GM12801 (cell line): ENCODE data around the gene SRSF12.

ENCODE experiments used
- TF ChIP-seq, protein P1 (sequence below): IDR thresholded peaks from one replicate; pipeline ENCODE4 v1.5.1; 2011; ENCODE audit warnings: control low read depth; ENCODE audit not compliant: insufficient read length; ENCODE audit errors: extremely low read depth

Gene SRSF12

DNA sequence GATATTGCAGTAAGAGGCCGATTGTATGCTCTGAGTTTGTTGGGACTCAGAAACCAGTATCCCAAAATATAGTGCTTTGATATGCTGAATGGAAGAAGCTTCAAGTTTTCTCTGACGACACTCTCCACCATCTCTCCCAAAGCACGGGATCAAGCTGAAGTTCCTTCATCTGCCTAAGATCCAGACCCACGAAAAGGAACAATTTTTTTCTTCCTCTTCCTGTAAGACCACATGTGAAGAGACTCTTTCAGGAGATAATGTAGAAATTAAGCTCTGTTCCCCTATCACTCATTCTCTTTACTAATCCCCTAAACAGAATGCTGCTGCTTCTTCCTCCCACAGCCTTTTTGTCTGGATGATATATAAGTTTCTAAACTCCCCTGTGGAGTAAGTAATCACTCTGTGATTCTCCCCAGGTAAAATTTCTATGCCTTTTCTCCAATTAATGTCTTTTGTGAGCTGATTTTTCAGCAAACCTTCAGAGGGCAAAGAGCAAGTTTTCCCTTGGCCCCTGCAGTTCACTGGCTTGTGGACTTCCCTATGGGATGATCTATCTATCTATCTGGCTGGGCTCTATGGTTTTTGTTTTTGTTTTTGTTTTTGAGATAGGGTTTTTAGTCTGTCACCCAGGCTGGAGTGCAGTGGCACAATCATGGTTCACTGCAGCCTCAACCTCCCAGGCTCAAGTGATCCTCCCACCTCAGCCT lies 50.8 kb downstream of the SRSF12 start:
- TF ChIP-seq, protein P1, sequence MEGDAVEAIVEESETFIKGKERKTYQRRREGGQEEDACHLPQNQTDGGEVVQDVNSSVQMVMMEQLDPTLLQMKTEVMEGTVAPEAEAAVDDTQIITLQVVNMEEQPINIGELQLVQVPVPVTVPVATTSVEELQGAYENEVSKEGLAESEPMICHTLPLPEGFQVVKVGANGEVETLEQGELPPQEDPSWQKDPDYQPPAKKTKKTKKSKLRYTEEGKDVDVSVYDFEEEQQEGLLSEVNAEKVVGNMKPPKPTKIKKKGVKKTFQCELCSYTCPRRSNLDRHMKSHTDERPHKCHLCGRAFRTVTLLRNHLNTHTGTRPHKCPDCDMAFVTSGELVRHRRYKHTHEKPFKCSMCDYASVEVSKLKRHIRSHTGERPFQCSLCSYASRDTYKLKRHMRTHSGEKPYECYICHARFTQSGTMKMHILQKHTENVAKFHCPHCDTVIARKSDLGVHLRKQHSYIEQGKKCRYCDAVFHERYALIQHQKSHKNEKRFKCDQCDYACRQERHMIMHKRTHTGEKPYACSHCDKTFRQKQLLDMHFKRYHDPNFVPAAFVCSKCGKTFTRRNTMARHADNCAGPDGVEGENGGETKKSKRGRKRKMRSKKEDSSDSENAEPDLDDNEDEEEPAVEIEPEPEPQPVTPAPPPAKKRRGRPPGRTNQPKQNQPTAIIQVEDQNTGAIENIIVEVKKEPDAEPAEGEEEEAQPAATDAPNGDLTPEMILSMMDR: no peak

DNA sequence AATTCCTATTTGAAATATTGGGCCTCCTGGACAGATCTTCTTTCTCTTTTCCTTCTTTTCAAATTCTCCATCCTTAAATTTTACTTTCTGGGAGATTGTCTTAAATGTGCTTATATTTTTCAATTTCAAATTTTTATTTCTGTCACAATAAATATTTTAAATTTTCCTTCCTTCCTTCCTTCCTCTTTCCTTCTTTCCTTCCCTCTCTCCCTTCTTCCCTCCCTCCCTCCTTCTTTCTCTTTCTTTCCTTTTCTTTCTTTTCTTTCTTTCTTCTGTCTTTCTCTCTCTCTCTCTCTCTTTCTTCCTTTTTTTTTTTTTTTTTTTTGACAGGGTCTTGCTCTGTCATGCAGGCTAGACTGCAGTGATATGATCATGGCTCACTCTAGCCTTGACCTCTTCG lies 54.0 kb downstream of the SRSF12 start:
- TF ChIP-seq, protein P1: no peak

DNA sequence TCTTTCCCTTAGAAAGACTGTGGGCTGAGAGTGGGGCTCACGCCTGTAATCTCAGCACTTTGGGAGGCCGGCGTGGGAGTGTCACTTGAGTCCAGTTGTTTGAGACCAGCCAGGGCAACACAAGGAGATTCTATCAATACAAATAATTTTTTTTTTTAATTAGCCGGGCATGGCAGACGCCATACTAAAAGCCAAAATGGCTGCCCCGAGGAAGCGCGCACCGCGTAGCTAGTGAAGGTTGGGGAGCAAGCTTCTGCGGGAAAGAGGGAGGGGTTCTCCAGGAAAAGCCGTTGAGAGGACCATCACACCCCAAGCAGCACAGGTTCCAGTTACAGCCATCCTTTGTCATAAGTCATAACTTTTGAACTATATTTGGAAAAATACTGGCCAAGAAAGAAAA lies 58.6 kb downstream of the SRSF12 start:
- TF ChIP-seq, protein P1: no peak

GRCh38 chr6:89058627-89059026 lies 59.2 kb downstream of the SRSF12 start:
- TF ChIP-seq, protein P1: no peak

GRCh38 chr6:89057759-89058158 lies 60.1 kb downstream of the SRSF12 start:
- TF ChIP-seq, protein P1: no peak

DNA sequence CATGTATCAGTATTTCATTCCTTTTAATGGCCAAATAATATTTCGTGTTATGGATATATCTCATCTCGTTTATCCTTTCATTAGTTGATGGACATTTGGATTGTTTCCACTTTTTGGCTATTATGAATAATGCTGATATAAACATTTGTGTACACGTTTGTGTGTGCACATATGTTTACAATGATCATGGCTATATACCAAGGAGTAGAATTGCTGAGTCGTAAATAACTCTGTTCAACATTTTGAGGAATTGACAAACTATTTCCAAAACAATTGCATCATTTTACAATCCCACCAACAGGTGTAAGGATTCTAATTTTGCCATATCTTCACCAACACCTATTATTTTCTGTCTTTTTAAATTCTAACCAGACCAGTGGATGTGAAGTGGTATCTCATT lies 63.7 kb downstream of the SRSF12 start:
- TF ChIP-seq, protein P1: no peak

- TF ChIP-seq, protein P1: no peak
Measured at GRCh38 chr6:89051676-89052075, 66.2 kb downstream of the SRSF12 start.

DNA sequence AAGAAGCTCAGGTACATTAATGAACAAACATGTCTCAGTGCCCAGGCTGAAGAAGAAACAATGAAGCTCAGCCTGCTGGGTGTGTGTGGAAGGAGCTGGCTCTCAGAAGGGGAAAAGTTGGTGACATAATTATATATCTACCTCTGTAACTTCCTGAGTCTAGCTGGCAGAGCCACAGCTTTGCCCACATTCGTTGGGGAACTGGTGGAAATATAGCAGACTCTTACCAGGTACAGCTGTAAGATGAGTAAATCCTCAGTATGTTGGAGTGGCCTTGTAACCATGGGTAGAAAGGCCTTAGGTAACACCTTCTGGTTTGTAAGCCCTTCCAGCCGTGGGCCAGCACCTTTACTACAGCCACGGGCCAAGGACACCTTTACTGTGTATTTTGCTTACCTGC lies 67.2 kb downstream of the SRSF12 start:
- TF ChIP-seq, protein P1: no peak
